Hypothalamus (tissue), 51 donors: ENCODE results near the gene GMDS.

Experiments used
- DNase-seq, 51 donors: peaks; one replicate each; lab custom pipeline; 2025; lab: John Stamatoyannopoulos, UW

GMDS gene

GRCh38 chr6:1737463-1738311, 507.7 kb downstream of the GMDS start:
- DNase-seq: no peak

GRCh38 chr6:1736346-1737105, 508.9 kb downstream of the GMDS start:
- no peak for DNase-seq

GRCh38 chr6:1735239-1735803, 510.1 kb downstream of the GMDS start:
- no peak for DNase-seq

- DNase-seq: no peak
Observed at GRCh38 chr6:1730882-1731281, 514.5 kb downstream of the GMDS start.

GRCh38 chr6:1729750-1730140, 515.7 kb downstream of the GMDS start:
- DNase-seq: no peak

- DNase-seq: no peak
Observed at GRCh38 chr6:1729133-1729749, 516.2 kb downstream of the GMDS start.

GRCh38 chr6:1726341-1726768, 519.0 kb downstream of the GMDS start:
- DNase-seq: no peak

- no peak for DNase-seq
Observed at GRCh38 chr6:1724616-1725015, 520.8 kb downstream of the GMDS start.

GRCh38 chr6:1724124-1724523, 521.3 kb downstream of the GMDS start:
- DNase-seq: no peak

- no peak for DNase-seq
Observed at GRCh38 chr6:1722801-1723200, 522.6 kb downstream of the GMDS start.

- DNase-seq: no peak
Observed at GRCh38 chr6:1720620-1721322, 524.6 kb downstream of the GMDS start.

GRCh38 chr6:1719922-1720321, 525.5 kb downstream of the GMDS start:
- no peak for DNase-seq

- DNase-seq: no peak
Observed at GRCh38 chr6:1716868-1717267, 528.5 kb downstream of the GMDS start.

- DNase-seq: no peak
Observed at GRCh38 chr6:1716396-1716795, 529.0 kb downstream of the GMDS start.

GRCh38 chr6:1715336-1715735, 530.1 kb downstream of the GMDS start:
- no peak for DNase-seq

GRCh38 chr6:1714654-1715053, 530.8 kb downstream of the GMDS start:
- no peak for DNase-seq

GRCh38 chr6:1713016-1713600, 532.3 kb downstream of the GMDS start:
- DNase-seq: no peak

GRCh38 chr6:1712451-1712850, 533.0 kb downstream of the GMDS start:
- no peak for DNase-seq

- DNase-seq: no peak
Observed at GRCh38 chr6:1711136-1711535, 534.3 kb downstream of the GMDS start.

GRCh38 chr6:1709234-1709641, 536.2 kb downstream of the GMDS start:
- no peak for DNase-seq
